HepG2 (cell line): ENCODE data around the gene RSBN1L. TPM values are rescaled to one million over a fixed set of nuclear protein-coding genes. Genes with fewer than 3 reads are reported as not detected.

Experiments used
- CCDC6 ChIP-seq: sonication (generic); formaldehyde crosslinking; IDR thresholded peaks from 2 replicates; pipeline ENCODE4 v1.8.1; 2022; ENCODE audit warnings: mild to moderate bottlenecking, missing genetic modification reagents, moderate library complexity
- DMTF1 ChIP-seq: sonication (generic); formaldehyde crosslinking; IDR thresholded peaks from 2 replicates; pipeline ENCODE4 v1.4.0; 2020; ENCODE audit warnings: mild to moderate bottlenecking, missing genetic modification reagents
- DZIP1 ChIP-seq: sonication (generic); formaldehyde crosslinking; IDR thresholded peaks from 2 replicates; pipeline ENCODE4 v1.5.0; 2020; ENCODE audit warnings: mild to moderate bottlenecking, missing genetic modification reagents
- MNT ChIP-seq: fragments of 450-650 bp; IDR thresholded peaks from 2 replicates; pipeline ENCODE4 v1.6.1; 2016
- TFDP2 ChIP-seq: sonication (generic); formaldehyde crosslinking; IDR thresholded peaks from 2 replicates; pipeline ENCODE4 v1.4.0; 2020; ENCODE audit warnings: missing genetic modification reagents
- ZNF350 ChIP-seq: sonication (generic); formaldehyde crosslinking; IDR thresholded peaks from 2 replicates; pipeline ENCODE4 v1.4.0; 2020; ENCODE audit warnings: mild to moderate bottlenecking, low read depth, missing genetic modification reagents, borderline replicate concordance
- ZNF407 ChIP-seq: sonication (generic); formaldehyde crosslinking; IDR thresholded peaks from one replicate; pipeline ENCODE4 v1.5.1; 2020; ENCODE audit warnings: mild to moderate bottlenecking, missing genetic modification reagents; ENCODE audit errors: not compliant biosample characterization
- polyA plus RNA-seq, 8 experiments: library from polyadenylated mRNA; depleted of rRNA in 3 of 8; stranded (reverse) in 7 of 8; unstranded in 1 of 8; fragments of >200 nt; fragmentation: Illumina TruSeq in 4 of 8; extraction: Trizol in 4 of 8; gene quantifications; 2 replicates each; pipeline versions ENCODE4 v1.2.1 to v1.2.3, GENCODE V29; 2011 to 2016; ENCODE audit warnings: low read depth in 4 of 8, missing spikeins in 1 of 8, mixed read lengths in 1 of 8; ENCODE audit not compliant: insufficient read depth in 1 of 8
- total RNA-seq, 5 experiments: library from RNA; depleted of rRNA; stranded (reverse); fragments of >200 nt; fragmentation: Illumina TruSeq; extraction: Trizol; gene quantifications; 2 replicates each; pipeline ENCODE4 v1.2.3, GENCODE V29; 2016; ENCODE audit warnings: low read depth in 1 of 5

Gene RSBN1L
- total and polyA plus RNA-seq, 2 of the 13 experiments (the other 11 are each of a cell fraction or from before 2014, with no cell fraction given) = 7.7 to 21.3 TPM

GRCh38 chr7:77696643-77697534, 630 bp downstream of the RSBN1L start (continued):
- TF ChIP-seq ZNF350 (CRISPR knock-in tag) = no peak; the same call in none of the 2 replicates
- no peak for TF ChIP-seq CCDC6 (CRISPR knock-in tag)
- no peak; the same call in 1 of the 2 replicates for TF ChIP-seq TFDP2
- no peak for TF ChIP-seq DMTF1
- TF ChIP-seq MNT = no peak
- TF ChIP-seq DZIP1 (CRISPR knock-in tag) = peak; percentile 35; the same call in 1 of the 2 replicates
- TF ChIP-seq ZNF407 (CRISPR knock-in tag) = no peak
